NT2/D1 (cell line): ENCODE results near the gene LDLRAD4.

Source experiments
- SUZ12 ChIP-seq: IDR thresholded peaks from 2 replicates; pipeline ENCODE4 v1.6.1; 2011; ENCODE audit not compliant: insufficient read length, insufficient read depth; ENCODE audit errors: extremely low read depth
- YY1 ChIP-seq: IDR thresholded peaks from 2 replicates; pipeline ENCODE4 v1.6.1; 2011; ENCODE audit not compliant: insufficient read length, insufficient read depth

- TF ChIP-seq YY1 (no peak), SUZ12 (no peak)
These were observed 158.9 kb downstream of the LDLRAD4 start for GRCh38 chr18:13377496-13377895.
